Stimulated activated CD8-positive, alpha-beta memory T cell treated with anti-CD3 and anti-CD28 coated beads, Interleukin-7, amount 100 ng/mL, for 4 hours (primary cell): ENCODE measurements around the gene HAPLN2.

Experiments
- DNase-seq, 2 donors: peaks; one replicate each; pipeline ENCODE4 v3.0.0-alpha.2; 2020; ENCODE audit warnings: low read depth in 2 of 2

Gene HAPLN2

DNA sequence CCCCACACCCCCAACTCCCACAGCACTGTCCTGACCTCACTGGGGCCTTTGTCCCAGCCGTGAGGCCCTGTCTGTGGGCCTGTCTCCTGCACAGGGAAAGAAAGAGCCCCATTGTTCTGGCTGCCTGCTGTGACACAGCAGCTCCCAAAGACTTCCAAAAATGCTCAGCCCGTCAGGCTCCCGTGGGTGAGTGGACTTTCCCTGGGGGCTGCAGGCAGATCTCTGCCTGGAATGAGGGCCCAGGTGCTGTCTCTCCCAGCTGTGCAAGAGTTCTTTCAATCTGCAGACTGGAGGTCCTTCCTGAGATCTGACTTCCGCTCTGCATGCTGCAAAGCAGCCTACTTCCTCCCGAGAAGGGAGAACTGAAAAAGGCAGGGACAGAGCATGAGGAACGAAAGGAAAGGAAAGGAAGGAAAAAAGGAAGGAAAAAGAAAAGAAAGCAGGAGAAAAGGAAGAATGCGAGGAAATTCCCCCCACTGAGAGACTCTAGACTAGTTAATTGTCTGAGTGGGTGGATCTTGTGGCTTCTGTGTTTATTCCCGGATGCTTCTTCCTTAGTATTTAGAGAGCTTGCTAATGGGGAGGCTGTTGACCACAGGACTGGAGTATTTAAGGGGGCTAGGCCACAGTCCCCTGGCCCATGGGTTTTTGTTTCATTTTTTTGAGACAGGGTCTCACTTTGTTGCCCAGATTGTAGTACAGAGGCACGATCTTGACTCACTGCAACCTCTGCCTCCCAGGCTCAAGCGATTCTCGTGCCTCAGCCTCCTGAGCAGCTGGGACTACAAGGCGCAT is 43.0 kb downstream of the HAPLN2 start:
- DNase-seq, result no peak

- no peak for DNase-seq
Measured at GRCh38 chr1:156662800-156663055, 43.5 kb downstream of the HAPLN2 start.

- no peak for DNase-seq
Measured at GRCh38 chr1:156663178-156663577, 44.0 kb downstream of the HAPLN2 start.

- DNase-seq, result no peak
Measured at GRCh38 chr1:156664046-156664766, 45.0 kb downstream of the HAPLN2 start.

- DNase-seq, result no peak
Measured at GRCh38 chr1:156664767-156665411, 45.7 kb downstream of the HAPLN2 start.

- DNase-seq, result no peak
Measured at GRCh38 chr1:156665539-156665938, 46.3 kb downstream of the HAPLN2 start.

- DNase-seq, result no peak
Measured at GRCh38 chr1:156666862-156667609, 47.8 kb downstream of the HAPLN2 start.

- no peak for DNase-seq
Measured at GRCh38 chr1:156667610-156667967, 48.4 kb downstream of the HAPLN2 start.

- DNase-seq, result no peak
Measured at GRCh38 chr1:156667968-156668709, 48.9 kb downstream of the HAPLN2 start.

DNA sequence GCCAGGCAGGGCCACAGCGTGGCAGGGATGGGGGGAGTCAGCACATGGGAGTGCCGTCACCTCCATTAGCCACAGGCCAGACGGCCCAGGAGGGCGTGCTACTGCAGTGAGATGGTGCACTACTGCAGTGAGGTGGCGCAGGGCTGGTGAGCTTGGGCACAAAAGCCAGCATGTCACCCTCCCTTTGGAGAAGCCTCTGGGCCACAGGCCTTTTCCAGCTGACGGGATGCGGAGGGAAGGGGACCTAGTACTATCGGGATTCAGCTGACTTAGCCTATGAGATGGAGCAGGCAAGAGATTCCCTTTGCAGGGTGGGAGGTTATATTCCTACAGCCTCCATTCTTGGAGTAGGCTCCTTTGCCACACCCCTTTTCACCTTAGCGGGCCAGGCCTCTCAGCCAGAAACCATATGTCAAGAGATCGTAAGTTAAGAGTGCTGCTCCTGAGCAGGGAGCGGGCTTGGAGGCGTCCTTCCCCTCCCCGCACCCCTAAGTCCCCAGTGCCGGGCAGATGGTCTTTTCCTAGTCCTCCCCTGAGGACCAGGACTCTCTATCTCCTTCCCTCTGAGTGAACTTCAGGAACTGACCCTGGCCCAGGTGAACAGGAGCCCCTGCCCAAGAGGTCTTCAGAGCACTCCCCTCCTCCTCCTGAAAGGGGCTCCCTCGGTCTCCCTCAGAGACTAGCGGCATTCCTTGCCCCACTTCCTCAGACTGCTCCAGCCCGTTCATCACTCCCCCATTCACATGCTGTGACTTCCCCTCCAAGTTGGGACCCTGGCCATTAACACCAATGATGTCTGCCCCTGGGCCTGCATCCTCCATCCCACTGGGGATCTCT is 49.8 kb downstream of the HAPLN2 start:
- no peak for DNase-seq

DNA sequence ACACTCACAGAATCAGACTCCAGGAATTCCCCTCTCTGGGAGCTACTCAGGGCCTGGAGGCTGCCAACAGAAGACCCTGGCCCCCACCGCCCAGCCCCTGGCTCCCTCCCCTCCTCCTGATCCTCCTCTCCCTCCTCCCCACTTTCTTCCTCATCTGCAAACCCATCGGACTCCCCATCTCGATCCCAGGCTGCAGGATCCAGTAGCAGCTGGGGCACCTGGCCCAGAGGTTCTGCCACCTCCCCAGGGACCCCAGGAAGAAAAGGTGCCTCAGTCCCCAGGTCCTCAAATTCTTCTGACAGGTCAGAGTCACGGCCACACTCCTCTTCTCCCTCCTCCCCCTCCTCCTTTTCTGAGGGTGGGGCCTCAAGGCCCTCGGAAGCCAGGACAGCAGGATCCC is 50.6 kb downstream of the HAPLN2 start:
- DNase-seq, result no peak

DNA sequence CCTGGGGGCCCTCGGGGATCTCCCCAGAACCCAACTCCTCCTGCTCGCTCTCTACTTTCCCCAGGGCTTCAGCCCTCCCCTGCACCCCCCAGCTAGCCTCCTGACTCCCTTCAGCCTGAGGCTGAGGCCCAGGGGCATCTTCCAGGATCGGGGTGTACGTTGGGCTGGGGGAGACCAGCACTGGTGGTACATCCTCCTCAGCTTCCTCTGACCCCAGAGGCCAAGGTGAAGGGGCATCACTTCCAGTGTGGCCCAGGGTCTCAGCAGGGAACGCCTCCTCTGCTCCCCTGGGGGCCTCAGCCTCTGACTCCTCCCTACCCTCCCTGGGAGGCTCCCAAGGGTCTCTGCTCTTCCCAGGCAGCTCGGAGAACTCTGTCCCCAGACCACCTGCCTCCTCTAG is 51.1 kb downstream of the HAPLN2 start:
- no peak for DNase-seq

GRCh38 chr1:156670791-156671190 is 51.6 kb downstream of the HAPLN2 start:
- DNase-seq, result no peak

GRCh38 chr1:156671804-156672203 is 52.6 kb downstream of the HAPLN2 start:
- DNase-seq, result no peak

- no peak for DNase-seq
Measured at GRCh38 chr1:156673387-156674121, 54.3 kb downstream of the HAPLN2 start.
